ENCODE results near the gene STUB1.
A peak's percentile ranks its signal among the peaks of the same experiment; 100 is the strongest.

Gene STUB1

GRCh38 chr16:634996-635395 is 45.2 kb upstream of the STUB1 start:
- H3K4me3 ChIP-seq (replicated peaks; ENCODE audit: low read depth, low read length): peak overlapping the region; percentile 74
- no peak for DNase-seq (ENCODE audit: low read depth)
- TF ChIP-seq CTCF (IDR thresholded peaks at IDR 0.05; ENCODE audit: low read length, missing control alignments): no peak

GRCh38 chr16:635573-636205 is 44.5 kb upstream of the STUB1 start:
- no peak for TF ChIP-seq CTCF (IDR thresholded peaks at IDR 0.05; ENCODE audit: low read length, missing control alignments)
- no peak for DNase-seq (ENCODE audit: low read depth)
- H3K4me3 ChIP-seq (replicated peaks; ENCODE audit: low read depth, low read length): peak overlapping the region; percentile 74

- no peak for TF ChIP-seq CTCF (IDR thresholded peaks at IDR 0.05; ENCODE audit: low read length, missing control alignments)
- peak within 1 kb of the TSS; percentile 74 for H3K4me3 ChIP-seq (replicated peaks; ENCODE audit: low read depth, low read length)
- peak; percentile 94 for DNase-seq (ENCODE audit: low read depth)
Observed at GRCh38 chr16:636206-637080, 43.8 kb upstream of the STUB1 start, which contains the start of gene METTL26. METTL26 (minus strand) TSS chr16:636305; CDS start chr16:636290, 15 bp downstream.

- H3K4me3 ChIP-seq (replicated peaks; ENCODE audit: low read depth, low read length): peak overlapping the region; percentile 74
- TF ChIP-seq CTCF (IDR thresholded peaks at IDR 0.05; ENCODE audit: low read length, missing control alignments): no peak
- DNase-seq (ENCODE audit: low read depth): peak; percentile 89
Observed at GRCh38 chr16:637081-638018, 42.9 kb upstream of the STUB1 start.

GRCh38 chr16:638034-638543 is 42.1 kb upstream of the STUB1 start:
- no peak for DNase-seq (ENCODE audit: low read depth)
- no peak overlapping the region for H3K4me3 ChIP-seq (replicated peaks; ENCODE audit: low read depth, low read length)

More at GRCh38 chr16:638034-638543, 42.1 kb upstream of the STUB1 start:
- no peak for TF ChIP-seq CTCF (IDR thresholded peaks at IDR 0.05; ENCODE audit: low read length, missing control alignments)
